ENCODE measurements around the gene NTRK2.

DNA sequence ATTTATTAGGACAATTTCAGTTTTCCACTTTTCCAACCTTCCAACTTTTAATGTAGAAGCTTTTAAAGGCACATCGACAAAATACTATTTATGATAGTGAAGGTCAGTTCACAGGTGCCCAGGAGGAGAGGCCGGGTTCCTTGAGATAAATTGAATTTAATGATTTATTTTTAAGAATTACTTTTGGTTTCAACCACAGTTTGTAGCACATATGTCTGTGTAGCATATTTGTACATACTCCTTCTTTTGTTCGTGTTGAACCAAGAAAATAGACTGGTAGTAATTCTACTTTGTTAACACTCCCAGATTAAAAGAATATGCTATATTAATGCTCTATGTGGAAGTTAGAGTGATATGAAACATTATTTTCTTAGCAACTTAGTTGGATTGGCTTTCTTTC is 46.7 kb downstream of the NTRK2 start:
- TF ChIP-seq, protein P1, sequence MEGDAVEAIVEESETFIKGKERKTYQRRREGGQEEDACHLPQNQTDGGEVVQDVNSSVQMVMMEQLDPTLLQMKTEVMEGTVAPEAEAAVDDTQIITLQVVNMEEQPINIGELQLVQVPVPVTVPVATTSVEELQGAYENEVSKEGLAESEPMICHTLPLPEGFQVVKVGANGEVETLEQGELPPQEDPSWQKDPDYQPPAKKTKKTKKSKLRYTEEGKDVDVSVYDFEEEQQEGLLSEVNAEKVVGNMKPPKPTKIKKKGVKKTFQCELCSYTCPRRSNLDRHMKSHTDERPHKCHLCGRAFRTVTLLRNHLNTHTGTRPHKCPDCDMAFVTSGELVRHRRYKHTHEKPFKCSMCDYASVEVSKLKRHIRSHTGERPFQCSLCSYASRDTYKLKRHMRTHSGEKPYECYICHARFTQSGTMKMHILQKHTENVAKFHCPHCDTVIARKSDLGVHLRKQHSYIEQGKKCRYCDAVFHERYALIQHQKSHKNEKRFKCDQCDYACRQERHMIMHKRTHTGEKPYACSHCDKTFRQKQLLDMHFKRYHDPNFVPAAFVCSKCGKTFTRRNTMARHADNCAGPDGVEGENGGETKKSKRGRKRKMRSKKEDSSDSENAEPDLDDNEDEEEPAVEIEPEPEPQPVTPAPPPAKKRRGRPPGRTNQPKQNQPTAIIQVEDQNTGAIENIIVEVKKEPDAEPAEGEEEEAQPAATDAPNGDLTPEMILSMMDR (conservative IDR thresholded peaks at IDR 0.05; ENCODE audit: low read length) = no peak
- TF ChIP-seq EZH2phosphoT487 (IDR thresholded peaks at IDR 0.05; ENCODE audit: borderline replicate concordance) = no peak

Data from Loucy (cell line).